Nephron (organoid): ENCODE data around the gene DPPA2.

ENCODE experiments used
- H3K27ac Mint-ChIP-seq, 3 experiments: 2 replicates each; pipeline ENCODE4 v1.8.0; 2020; ENCODE audit warnings: mixed read lengths in 3 of 3, mild to moderate bottlenecking in 2 of 3, moderate library complexity in 1 of 3
- H3K27me3 Mint-ChIP-seq: 2 replicates; pipeline ENCODE4 v1.8.0; 2021; ENCODE audit warnings: low read depth, mild to moderate bottlenecking, moderate library complexity, mixed read lengths
- H3K36me3 Mint-ChIP-seq: 2 replicates; pipeline ENCODE4 v1.8.0; 2020; ENCODE audit warnings: low read depth, mixed read lengths
- H3K4me1 Mint-ChIP-seq: 2 replicates; pipeline ENCODE4 v1.8.0; 2020; ENCODE audit warnings: mixed read lengths
- H3K4me3 Mint-ChIP-seq, 3 experiments: 2 replicates each; pipeline ENCODE4 v1.8.0; 2020; ENCODE audit warnings: mild to moderate bottlenecking in 3 of 3, mixed read lengths in 3 of 3, moderate library complexity in 2 of 3
- H3K9me3 Mint-ChIP-seq: 2 replicates; pipeline ENCODE4 v1.8.0; 2020; ENCODE audit warnings: mixed read lengths
- TF ChIP-seq, protein P1 (sequence below), 3 experiments: fragments of 200-600 bp; sonication (generic); IDR thresholded peaks; one replicate each; pipeline ENCODE4 v1.5.0; 2021; ENCODE audit warnings: antibody characterized with exemption in 3 of 3; ENCODE audit not compliant: unreplicated experiment in 3 of 3

DPPA2 gene

DNA sequence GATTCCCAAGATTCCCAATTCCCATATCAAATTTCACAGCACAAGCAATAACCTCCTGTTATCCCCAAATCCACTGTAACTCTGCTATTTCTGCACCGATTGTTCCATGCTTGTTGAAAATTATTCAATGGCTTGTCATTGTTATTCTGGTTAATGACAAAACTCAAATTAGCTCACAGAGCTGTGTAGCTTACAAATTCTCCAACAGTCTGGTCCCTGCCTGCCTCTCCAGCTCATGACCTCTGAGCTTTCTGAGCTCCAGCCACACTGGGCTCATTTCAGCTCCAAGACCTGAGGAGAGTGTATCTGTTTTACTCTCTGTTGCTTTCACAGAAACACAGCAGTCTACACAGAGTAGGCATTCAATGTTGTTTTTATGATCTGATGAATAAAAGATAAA is 3.3 kb downstream of the DPPA2 start:
- Mint-ChIP-seq H3K36me3 (peaks cover 5% of the 10 kb centered on the region), H3K27me3 (peaks cover 4% of the 10 kb centered on the region), H3K9me3 (no peaks in the 10 kb centered on the region), H3K4me3 (no peak overlapping the region), H3K4me1 (peaks cover 6% of the 10 kb centered on the region), H3K27ac (peak overlapping the region; percentile 64 to 77 (median 69))
- TF ChIP-seq, protein P1, sequence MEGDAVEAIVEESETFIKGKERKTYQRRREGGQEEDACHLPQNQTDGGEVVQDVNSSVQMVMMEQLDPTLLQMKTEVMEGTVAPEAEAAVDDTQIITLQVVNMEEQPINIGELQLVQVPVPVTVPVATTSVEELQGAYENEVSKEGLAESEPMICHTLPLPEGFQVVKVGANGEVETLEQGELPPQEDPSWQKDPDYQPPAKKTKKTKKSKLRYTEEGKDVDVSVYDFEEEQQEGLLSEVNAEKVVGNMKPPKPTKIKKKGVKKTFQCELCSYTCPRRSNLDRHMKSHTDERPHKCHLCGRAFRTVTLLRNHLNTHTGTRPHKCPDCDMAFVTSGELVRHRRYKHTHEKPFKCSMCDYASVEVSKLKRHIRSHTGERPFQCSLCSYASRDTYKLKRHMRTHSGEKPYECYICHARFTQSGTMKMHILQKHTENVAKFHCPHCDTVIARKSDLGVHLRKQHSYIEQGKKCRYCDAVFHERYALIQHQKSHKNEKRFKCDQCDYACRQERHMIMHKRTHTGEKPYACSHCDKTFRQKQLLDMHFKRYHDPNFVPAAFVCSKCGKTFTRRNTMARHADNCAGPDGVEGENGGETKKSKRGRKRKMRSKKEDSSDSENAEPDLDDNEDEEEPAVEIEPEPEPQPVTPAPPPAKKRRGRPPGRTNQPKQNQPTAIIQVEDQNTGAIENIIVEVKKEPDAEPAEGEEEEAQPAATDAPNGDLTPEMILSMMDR (IDR thresholded peaks at IDR 0.05; ENCODE audit: unreplicated experiment in 3 of 3): no peak

DNA sequence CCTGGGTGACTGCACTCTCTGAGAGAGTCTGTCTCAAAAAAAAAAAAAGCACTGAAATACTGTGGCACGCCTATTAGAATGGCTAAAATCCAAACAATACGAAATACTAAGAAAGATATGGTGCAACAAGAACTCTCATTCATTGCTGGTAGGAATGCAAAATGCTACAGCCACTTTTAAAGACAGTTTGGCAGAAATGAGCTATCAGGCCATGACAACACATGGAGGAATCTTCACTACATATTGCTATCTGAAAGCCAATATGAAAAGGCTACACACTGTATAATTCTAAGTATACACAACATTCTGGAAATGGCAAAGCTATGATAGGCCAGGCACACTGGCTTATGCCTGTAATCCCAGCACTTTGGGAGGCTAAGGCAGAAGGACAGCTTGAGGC is 18.8 kb downstream of the DPPA2 start:
- H3K9me3 Mint-ChIP-seq: no peaks in the 10 kb centered on the region
- H3K27ac Mint-ChIP-seq: no peak overlapping the region
- H3K4me3 Mint-ChIP-seq: no peak overlapping the region
- H3K27me3 Mint-ChIP-seq: no peaks in the 10 kb centered on the region
- TF ChIP-seq, protein P1 (IDR thresholded peaks at IDR 0.05; ENCODE audit: unreplicated experiment in 3 of 3): no peak
- no peaks in the 10 kb centered on the region for H3K4me1 Mint-ChIP-seq
- no peaks in the 10 kb centered on the region for H3K36me3 Mint-ChIP-seq

DNA sequence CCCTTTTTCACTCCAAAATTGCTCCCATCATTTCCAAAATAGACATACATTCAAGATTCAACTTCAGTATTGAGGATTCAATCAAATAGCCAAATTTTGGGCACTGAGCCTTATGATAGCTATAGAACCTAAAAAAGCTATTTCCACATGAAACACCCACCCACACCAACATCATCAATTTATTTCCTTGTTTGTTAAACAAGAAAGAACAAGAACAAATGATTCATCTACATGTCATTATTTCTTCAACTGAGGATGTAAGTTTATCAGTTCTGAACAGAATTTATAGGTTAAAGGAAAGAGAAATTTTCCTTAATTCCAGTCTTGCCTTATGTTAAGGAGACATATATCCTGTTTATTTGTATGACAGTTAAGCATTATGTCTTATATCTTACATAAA is 32.2 kb downstream of the DPPA2 start:
- H3K36me3 Mint-ChIP-seq: no peaks in the 10 kb centered on the region
- H3K27me3 Mint-ChIP-seq: no peaks in the 10 kb centered on the region
- TF ChIP-seq, protein P1 (IDR thresholded peaks at IDR 0.05; ENCODE audit: unreplicated experiment in 3 of 3): no peak

DNA sequence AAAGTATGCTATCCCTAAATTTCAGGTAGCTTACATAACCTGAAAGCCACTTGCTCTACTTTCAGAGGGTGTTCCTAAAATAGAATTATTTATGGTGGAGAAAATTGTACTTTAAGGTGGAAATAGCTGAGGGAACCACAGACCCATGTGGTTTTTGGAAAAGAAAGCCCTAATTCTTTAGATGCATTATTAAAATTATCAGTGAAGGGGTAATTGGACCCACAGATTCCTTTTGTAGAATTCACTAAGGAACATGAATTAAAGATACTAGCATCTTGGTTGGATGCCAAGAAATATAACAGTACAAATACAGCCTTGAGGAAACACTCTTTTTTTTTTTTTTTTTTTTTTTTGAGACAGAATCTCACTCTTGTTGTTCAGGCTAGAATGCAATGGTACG is 37.8 kb downstream of the DPPA2 start:
- TF ChIP-seq, protein P1 (IDR thresholded peaks at IDR 0.05; ENCODE audit: unreplicated experiment in 3 of 3): no peak
- Mint-ChIP-seq H3K27ac (peak overlapping the region in 2 of 3 experiments; percentile 19 to 60), H3K27me3 (no peaks in the 10 kb centered on the region), H3K4me1 (peaks cover 12% of the 10 kb centered on the region), H3K36me3 (no peaks in the 10 kb centered on the region), H3K4me3 (no peak overlapping the region), H3K9me3 (no peaks in the 10 kb centered on the region)

More for the DNA sequence above, 32.2 kb downstream of the DPPA2 start:
- Mint-ChIP-seq H3K27ac (no peak overlapping the region), H3K4me1 (no peaks in the 10 kb centered on the region), H3K9me3 (no peaks in the 10 kb centered on the region), H3K4me3 (no peak overlapping the region)

DNA sequence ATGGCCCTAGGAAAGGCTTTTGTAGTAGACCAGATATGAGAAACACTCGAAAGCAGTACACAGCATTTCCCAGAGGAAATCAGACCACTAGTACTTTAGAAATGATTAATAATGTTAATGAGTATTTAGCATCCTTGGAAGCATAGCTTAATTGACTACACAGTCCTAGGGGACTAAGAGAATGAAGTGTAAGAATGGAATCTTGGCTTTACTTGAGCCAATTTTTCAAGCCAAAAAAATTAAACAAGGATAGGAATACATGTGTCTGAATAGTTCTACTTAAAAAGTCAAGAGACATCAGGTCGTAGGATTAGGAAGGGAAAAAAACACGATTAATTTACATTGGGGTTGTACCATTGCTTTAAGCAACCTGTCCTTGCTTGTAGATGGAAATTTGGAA is 38.2 kb downstream of the DPPA2 start:
- H3K9me3 Mint-ChIP-seq: no peaks in the 10 kb centered on the region
- H3K27ac Mint-ChIP-seq: peak overlapping the region in 2 of 3 experiments; percentile 19 to 60
- no peaks in the 10 kb centered on the region for H3K36me3 Mint-ChIP-seq
- H3K4me3 Mint-ChIP-seq: no peak overlapping the region
- TF ChIP-seq, protein P1 (IDR thresholded peaks at IDR 0.05; ENCODE audit: unreplicated experiment in 3 of 3): no peak
- H3K27me3 Mint-ChIP-seq: no peaks in the 10 kb centered on the region
- H3K4me1 Mint-ChIP-seq: peaks cover 12% of the 10 kb centered on the region

DNA sequence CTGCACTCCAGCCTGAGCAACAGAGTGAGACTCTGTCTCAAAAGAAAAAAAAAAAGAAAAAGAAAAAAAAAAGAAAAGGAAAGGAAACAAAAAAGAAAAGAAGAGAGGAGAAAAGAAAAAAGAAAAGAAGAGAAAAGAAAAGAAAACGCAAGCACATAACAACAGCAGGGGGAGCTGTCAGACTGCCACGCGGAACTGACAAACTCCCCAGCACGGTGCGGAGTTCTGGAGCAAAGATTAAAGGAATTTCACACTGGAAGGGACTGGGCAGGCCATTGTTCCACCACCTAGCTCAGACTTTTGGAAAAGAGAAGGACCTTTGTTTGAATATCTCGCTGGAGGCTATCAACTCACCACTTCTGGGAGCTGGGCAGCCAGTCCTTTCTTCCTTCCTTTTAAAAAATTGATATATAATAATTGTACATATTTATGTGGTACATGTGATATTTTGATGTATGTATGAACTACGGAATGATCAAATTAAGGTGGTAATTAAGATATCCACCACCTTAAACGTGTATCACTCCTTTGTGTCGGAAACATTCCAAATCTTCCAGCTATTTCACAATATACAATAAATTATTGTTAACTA is 40.5 kb downstream of the DPPA2 start:
- no peak overlapping the region for H3K27ac Mint-ChIP-seq
- H3K9me3 Mint-ChIP-seq: no peaks in the 10 kb centered on the region
- H3K27me3 Mint-ChIP-seq: no peaks in the 10 kb centered on the region
- no peaks in the 10 kb centered on the region for H3K36me3 Mint-ChIP-seq
- H3K4me1 Mint-ChIP-seq: peaks cover 12% of the 10 kb centered on the region
- TF ChIP-seq, protein P1 (IDR thresholded peaks at IDR 0.05; ENCODE audit: unreplicated experiment in 3 of 3): peak; percentile 76 to 81 (median 77)
- H3K4me3 Mint-ChIP-seq: no peak overlapping the region
